HCT116 (cell line): ENCODE results near the gene UBE2Q2. TPM values are rescaled to one million over a fixed set of nuclear protein-coding genes. Genes with fewer than 3 reads are reported as not detected.
"Not testable (repeated sequence)": the region's sequence is repeated elsewhere in the genome, so short reads cannot be mapped to it uniquely, and the experiment has no call there.

Experiments used
- ATAC-seq: fragments of 200-7000 bp; cut with Tn5 transposase; 2 replicates; pipeline ENCODE4 v1.9.1; 2020; ENCODE audit warnings: mild to moderate bottlenecking, moderate library complexity
- BruUV-seq: library from RNA; stranded (reverse); fragments of 400-500 nt; replicated peaks from 2 replicates; lab custom pipeline; 2021; lab: Mats Ljungman, UMichigan
- CTCF ChIA-PET: fragments of 300-600 bp; sonication (Branson Sonifier 250); formaldehyde crosslinking; loops from one replicate; lab custom pipeline; 2021; ENCODE audit warnings: antibody characterized with exemption; lab: Charles Lee
- POLR2A ChIA-PET: fragments of 300-600, 350-600 bp; sonication (Branson Sonifier 250); formaldehyde crosslinking; loops from one replicate; lab custom pipeline; 2021; ENCODE audit warnings: antibody characterized with exemption; lab: Charles Lee
- RAD21 ChIA-PET, 2 experiments: fragments of 300-600 bp; sonication (Branson Sonifier 250); formaldehyde crosslinking; loops; one replicate each; lab custom pipeline; 2023; ENCODE audit warnings: low total read pairs in 2 of 2; ENCODE audit not compliant: uncharacterized antibody in 2 of 2, unreplicated experiment in 2 of 2, low non-redundant PET in 1 of 2; lab: Charles Lee
- DNase-seq: peaks from one replicate; pipeline ENCODE4 v3.0.0-alpha.2; 2010; ENCODE audit warnings: low read depth, low spot score
- H2AFZ ChIP-seq: fragments of 200-600 bp; shearing (Covaris generic), sonication (generic); 2 replicates; pipeline ENCODE4 v1.6.1; 2017; ENCODE audit warnings: low read depth, mixed run types, mixed read lengths, antibody characterized with exemption, low read length; ENCODE audit not compliant: poor library complexity, severe bottlenecking
- H3K27ac ChIP-seq: 2 replicates; pipeline ENCODE4 v1.5.1; 2012; ENCODE audit warnings: low read depth, low read length
- H3K27me3 ChIP-seq: fragments of 200-600 bp; sonication (generic); 2 replicates; pipeline ENCODE4 v1.6.1; 2016; ENCODE audit warnings: mixed run types, low read length, mixed read lengths; ENCODE audit not compliant: insufficient read depth
- H3K36me3 ChIP-seq, 2 experiments: fragments of 200-500 bp in 1 of 2; fragments of 200-600 bp in 1 of 2; sonication (Bioruptor generic) in 1 of 2; sonication (generic) in 1 of 2; 2 replicates each; pipeline versions ENCODE4 v1.5.1 to v1.6.1; 2014 to 2016; ENCODE audit warnings: low read length in 2 of 2, inconsistent platforms in 1 of 2, mixed read lengths in 1 of 2, mixed run types in 1 of 2; ENCODE audit not compliant: insufficient read depth in 2 of 2, control insufficient read depth in 1 of 2
- H3K4me1 ChIP-seq, 2 experiments: fragments of 200-600 bp in 1 of 2; sonication (generic) in 1 of 2; 2 replicates each; pipeline versions ENCODE4 v1.5.1 to v1.6.1; 2012 to 2017; ENCODE audit warnings: low read length in 2 of 2, inconsistent platforms in 1 of 2, mild to moderate bottlenecking in 1 of 2, mixed read lengths in 1 of 2, mixed run types in 1 of 2, moderate library complexity in 1 of 2; ENCODE audit not compliant: insufficient read depth in 2 of 2, control insufficient read depth in 1 of 2
- H3K4me2 ChIP-seq: fragments of 200-600 bp; sonication (generic); 2 replicates; pipeline ENCODE4 v1.6.1; 2017; ENCODE audit warnings: mixed run types, low read length, mixed read lengths
- H3K4me3 ChIP-seq, 2 experiments: fragments of 200-600 bp in 1 of 2; sonication (generic) in 1 of 2; replicated peaks in 1 of 2; 2 replicates each; pipeline ENCODE4 v1.5.1; 2011 to 2016; ENCODE audit warnings: low read length in 2 of 2, control low read depth in 1 of 2, low read depth in 1 of 2, mild to moderate bottlenecking in 1 of 2, mixed read lengths in 1 of 2, mixed run types in 1 of 2
- H3K79me2 ChIP-seq: fragments of 200-600 bp; sonication (generic); 2 replicates; pipeline ENCODE4 v1.6.1; 2017; ENCODE audit warnings: mild to moderate bottlenecking, mixed run types, low read length, moderate library complexity, mixed read lengths; ENCODE audit not compliant: insufficient read depth
- H3K9ac ChIP-seq: fragments of 200-600 bp; sonication (generic); 2 replicates; pipeline ENCODE4 v1.6.1; 2016; ENCODE audit warnings: low read length, mixed read lengths
- H3K9me2 ChIP-seq: fragments of 200-600 bp; sonication (generic), shearing (Covaris generic); 2 replicates; pipeline ENCODE4 v1.6.1; 2017; ENCODE audit warnings: mixed run types, mild to moderate bottlenecking, moderate library complexity; ENCODE audit not compliant: insufficient read depth
- H3K9me3 ChIP-seq, 2 experiments: fragments of 200-500 bp in 1 of 2; fragments of 200-600 bp in 1 of 2; sonication (Bioruptor generic) in 1 of 2; sonication (generic) in 1 of 2; 2 replicates each; pipeline ENCODE4 v1.6.1; 2014 to 2017; ENCODE audit warnings: low read length in 2 of 2, mixed read lengths in 2 of 2, inconsistent platforms in 1 of 2, low read depth in 1 of 2, mild to moderate bottlenecking in 1 of 2, mixed run types in 1 of 2, moderate library complexity in 1 of 2; ENCODE audit not compliant: control insufficient read depth in 1 of 2, insufficient read depth in 1 of 2
- H4K20me1 ChIP-seq: fragments of 200-600 bp; sonication (generic), shearing (Covaris generic); 2 replicates; pipeline ENCODE4 v1.6.1; 2017; ENCODE audit warnings: mixed run types, mild to moderate bottlenecking, moderate library complexity; ENCODE audit not compliant: insufficient read depth
- CTCF ChIP-seq, 3 experiments: fragments of 200-600 bp in 1 of 3; sonication (generic) in 1 of 3; IDR thresholded peaks in 2 of 3; conservative IDR thresholded peaks in 1 of 3; 2 replicates each; pipeline ENCODE4 v1.5.1; 2012 to 2017; ENCODE audit warnings: low read depth in 2 of 3, low read length in 2 of 3, antibody characterized with exemption in 1 of 3, borderline replicate concordance in 1 of 3, control low read depth in 1 of 3, mild to moderate bottlenecking in 1 of 3, mixed read lengths in 1 of 3, mixed run types in 1 of 3, moderate library complexity in 1 of 3; ENCODE audit not compliant: insufficient read depth in 1 of 3
- MAX ChIP-seq: IDR thresholded peaks from 2 replicates; pipeline ENCODE4 v1.6.1; 2012
- POLR2A ChIP-seq: IDR thresholded peaks from 2 replicates; pipeline ENCODE4 v1.7.0; 2011; ENCODE audit warnings: borderline replicate concordance; ENCODE audit not compliant: insufficient read depth, insufficient read length; ENCODE audit errors: extremely low read depth
- RAD21 ChIP-seq: IDR thresholded peaks from 2 replicates; pipeline ENCODE4 v1.6.1; 2012; ENCODE audit warnings: low read depth, mild to moderate bottlenecking
- SIN3A ChIP-seq: IDR thresholded peaks from 2 replicates; pipeline ENCODE4 v1.6.1; 2012; ENCODE audit warnings: low read depth
- intact Hi-C: fragments of 100-400 bp; cut with micrococcal nuclease; formaldehyde crosslinking; loops from 2 replicates; pipeline ENCODE4 v1.10.0; 2022
- total RNA-seq: library from RNA; stranded (reverse); gene quantifications from one replicate; pipeline ENCODE4 v1.2.1, GENCODE V29; 2021; ENCODE audit not compliant: unreplicated experiment

The UBE2Q2 gene
- total RNA-seq, 1 experiment from 2014 or later: 12.3 TPM

- CTCF ChIA-PET: interaction anchor here (0.7 to 2.2 kb wide), 13 partner anchors 10 to 1249 kb away, joined by 3 to 20 read pairs (median 4); partner anchors contain the start of genes MAN2C1 and SNX33
- DNase-seq (peak; percentile 64), ATAC-seq (peak; percentile 100)
- no peak overlapping the region for H3K27ac ChIP-seq
- intact Hi-C loops: loop anchor here (1.0 kb wide), 3 partner anchors 74 to 435 kb away; no protein-coding TSS in a partner anchor
- H3K9me2 ChIP-seq: no peaks in the 10 kb centered on the region
- H3K4me2 ChIP-seq: peak overlapping the region; percentile 81
- TF ChIP-seq POLR2A (no peak), MAX (peak; percentile 57), CTCF (IDR thresholded peaks at IDR 0.05 in 2 of 3, conservative IDR thresholded peaks at IDR 0.05 in 1 of 3; ENCODE audit: borderline replicate concordance in 1 of 3, insufficient read depth in 1 of 3, low read depth in 2 of 3, low read length in 2 of 3) (peak; percentile 73 to 76 (median 75); a peak in 5 of 6 replicates), SIN3A (no peak), RAD21 (peak; percentile 90)
- H3K4me3 ChIP-seq: peak overlapping the region; percentile 22 to 48
- H3K27me3 ChIP-seq: no peaks in the 10 kb centered on the region; the same call in 1 of the 2 replicates
- no peaks in the 10 kb centered on the region for H3K79me2 ChIP-seq
- peak overlapping the region; percentile 97 for H2AFZ ChIP-seq
- no peaks in the 10 kb centered on the region for H3K9me3 ChIP-seq
- peak overlapping the region; percentile 26; the same call in 1 of the 2 replicates for H3K9ac ChIP-seq
- H3K36me3 ChIP-seq: no peaks in the 10 kb centered on the region
- BruUV-seq: no TSS peak
- RAD21 ChIA-PET: interaction anchor here (1.4 to 1.7 kb wide), 3 partner anchors 116 to 434 kb away, joined by 7 to 8 read pairs (median 7); partner anchors contain the start of gene MAN2C1 (in 1 of the 2)
- POLR2A ChIA-PET: no interaction called here
- peaks cover 3 to 11% of the 10 kb centered on the region in 2 experiments; a peak in 2 of 4 replicates for H3K4me1 ChIP-seq
- no peaks in the 10 kb centered on the region for H4K20me1 ChIP-seq
Observed at GRCh38 chr15:75801859-75802593, 41.2 kb upstream of the UBE2Q2 start.

DNA sequence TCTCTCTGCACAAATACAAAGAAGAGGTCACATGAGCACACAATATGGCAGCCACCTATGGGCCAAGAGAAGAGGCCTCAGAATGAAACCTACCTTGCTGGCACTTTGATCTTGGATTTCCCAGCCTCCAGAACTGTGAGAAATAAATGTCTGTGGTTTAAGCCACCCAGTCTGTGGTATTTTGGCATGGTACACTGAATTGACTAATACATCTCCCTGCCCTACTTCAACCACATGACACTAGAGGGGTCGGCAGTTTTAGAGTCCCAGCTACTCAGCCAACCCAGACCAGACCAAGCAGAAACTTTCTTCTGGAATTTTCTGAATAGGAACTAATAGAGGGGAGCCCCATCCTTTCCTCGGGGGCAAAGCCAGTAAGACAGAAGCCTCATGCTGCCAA is 35.8 kb upstream of the UBE2Q2 start:
- H3K9me2 ChIP-seq, H3K4me2 ChIP-seq, H3K4me1 ChIP-seq, RAD21 ChIA-PET, H3K4me3 ChIP-seq, H3K27me3 ChIP-seq, H4K20me1 ChIP-seq, POLR2A ChIA-PET, intact Hi-C loops, CTCF ChIA-PET, H3K27ac ChIP-seq, ATAC-seq, H2AFZ ChIP-seq, H3K36me3 ChIP-seq, BruUV-seq, H3K9me3 ChIP-seq, H3K79me2 ChIP-seq, H3K9ac ChIP-seq, DNase-seq: not testable (repeated sequence)

GRCh38 chr15:75808009-75808408 is 35.2 kb upstream of the UBE2Q2 start:
- H3K27ac ChIP-seq, ATAC-seq, DNase-seq, H3K79me2 ChIP-seq, H3K9me3 ChIP-seq, H3K9ac ChIP-seq, H3K27me3 ChIP-seq, H3K9me2 ChIP-seq, RAD21 ChIA-PET, H4K20me1 ChIP-seq, H3K4me2 ChIP-seq, intact Hi-C loops, H3K36me3 ChIP-seq, H3K4me1 ChIP-seq, H2AFZ ChIP-seq, H3K4me3 ChIP-seq, POLR2A ChIA-PET, BruUV-seq: not testable (repeated sequence)
- CTCF ChIA-PET: interaction anchor here (3.3 kb wide), 1 partner anchor 332 kb away, joined by 88 read pairs; no protein-coding TSS in a partner anchor
